ENCODE measurements around the gene CDHR3.

DNA sequence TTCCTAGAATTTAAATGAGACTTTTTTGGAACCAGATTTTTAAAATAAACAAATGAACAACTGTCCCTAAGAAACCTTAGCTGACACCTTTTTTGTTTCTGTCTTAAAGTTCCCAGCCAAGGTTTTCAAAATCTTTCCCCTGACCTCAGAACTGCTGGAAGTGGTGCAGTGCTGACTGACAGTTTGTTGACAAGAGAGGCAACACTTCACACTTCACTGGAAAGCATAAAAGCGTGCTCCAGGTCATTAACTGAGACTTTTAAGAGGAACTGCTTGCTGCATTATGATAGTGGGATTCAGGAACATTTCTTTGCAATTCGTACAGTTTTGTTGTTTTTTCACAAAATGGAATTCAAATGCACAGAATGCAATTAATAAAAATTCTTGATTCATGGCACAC, 112.9 kb downstream of the CDHR3 start:
- TF ChIP-seq, protein P1, sequence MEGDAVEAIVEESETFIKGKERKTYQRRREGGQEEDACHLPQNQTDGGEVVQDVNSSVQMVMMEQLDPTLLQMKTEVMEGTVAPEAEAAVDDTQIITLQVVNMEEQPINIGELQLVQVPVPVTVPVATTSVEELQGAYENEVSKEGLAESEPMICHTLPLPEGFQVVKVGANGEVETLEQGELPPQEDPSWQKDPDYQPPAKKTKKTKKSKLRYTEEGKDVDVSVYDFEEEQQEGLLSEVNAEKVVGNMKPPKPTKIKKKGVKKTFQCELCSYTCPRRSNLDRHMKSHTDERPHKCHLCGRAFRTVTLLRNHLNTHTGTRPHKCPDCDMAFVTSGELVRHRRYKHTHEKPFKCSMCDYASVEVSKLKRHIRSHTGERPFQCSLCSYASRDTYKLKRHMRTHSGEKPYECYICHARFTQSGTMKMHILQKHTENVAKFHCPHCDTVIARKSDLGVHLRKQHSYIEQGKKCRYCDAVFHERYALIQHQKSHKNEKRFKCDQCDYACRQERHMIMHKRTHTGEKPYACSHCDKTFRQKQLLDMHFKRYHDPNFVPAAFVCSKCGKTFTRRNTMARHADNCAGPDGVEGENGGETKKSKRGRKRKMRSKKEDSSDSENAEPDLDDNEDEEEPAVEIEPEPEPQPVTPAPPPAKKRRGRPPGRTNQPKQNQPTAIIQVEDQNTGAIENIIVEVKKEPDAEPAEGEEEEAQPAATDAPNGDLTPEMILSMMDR (IDR thresholded peaks at IDR 0.05) = no peak
- no peak for TF ChIP-seq POLR2A (IDR thresholded peaks at IDR 0.05)
